GM12878 (cell line): Measurements from ENCODE around the gene HMG20B. TPM values are rescaled to one million over a fixed set of nuclear protein-coding genes. Genes with fewer than 3 reads are reported as not detected.

ENCODE experiments used
- ATAC-seq: fragments of 200-7000 bp; cut with Tn5 transposase; 3 replicates; pipeline ENCODE4 v1.9.1; 2020; ENCODE audit warnings: mild to moderate bottlenecking, moderate library complexity
- BruUV-seq: library from RNA; stranded (reverse); fragments of 400-500 nt; replicated peaks from 2 replicates; lab custom pipeline; 2021; lab: Mats Ljungman, UMichigan
- CTCF ChIA-PET: fragments of 300-600 bp; sonication (Branson Sonifier 250); formaldehyde crosslinking; extraction: SDS; loops from one replicate; lab custom pipeline; 2021; ENCODE audit warnings: inconsistent platforms; lab: Yijun Ruan, JAX
- POLR2A ChIA-PET: fragments of 350-600 bp; formaldehyde crosslinking; extraction: SDS; loops from one replicate; lab custom pipeline; 2021; ENCODE audit warnings: inconsistent platforms; lab: Charles Lee
- RAD21 ChIA-PET: fragments of 300-600 bp; sonication (Branson Sonifier 250); formaldehyde crosslinking; loops from one replicate; lab custom pipeline; 2023; ENCODE audit warnings: antibody characterized with exemption; ENCODE audit not compliant: unreplicated experiment; lab: Charles Lee
- SMC1A ChIA-PET: fragments of 300-600 bp; sonication (Branson Sonifier 250); formaldehyde crosslinking; loops from one replicate; lab custom pipeline; 2023; ENCODE audit not compliant: unreplicated experiment, uncharacterized antibody; lab: Charles Lee
- DNase-seq: peaks from one replicate; pipeline ENCODE4 v3.0.0-alpha.2; 2011; ENCODE audit warnings: low read depth, low spot score
- FAIRE-seq: peaks from 3 replicates; lab custom pipeline; 2011; peaks lifted over from hg19 to GRCh38; lab: Jason Lieb, UNC
- H2AFZ ChIP-seq: 2 replicates; pipeline ENCODE4 v1.6.0; 2011; ENCODE audit warnings: low read depth, low read length, control low read depth; ENCODE audit not compliant: control insufficient read depth
- H3K27ac ChIP-seq: 2 replicates; pipeline ENCODE4 v1.5.1; 2011; ENCODE audit warnings: control low read depth; ENCODE audit not compliant: control insufficient read depth, insufficient read depth
- H3K27me3 ChIP-seq, 2 experiments: replicated peaks in 1 of 2; 2 replicates each; pipeline versions ENCODE4 v1.6.0 to v1.6.1; 2011; ENCODE audit warnings: low read length in 1 of 2; ENCODE audit not compliant: control insufficient read depth in 2 of 2, insufficient read depth in 2 of 2
- H3K36me3 ChIP-seq, 2 experiments: 2 replicates each; pipeline ENCODE4 v1.5.1; 2011; ENCODE audit warnings: low read length in 1 of 2; ENCODE audit not compliant: control insufficient read depth in 2 of 2, insufficient read depth in 2 of 2
- H3K4me1 ChIP-seq: 2 replicates; pipeline ENCODE4 v1.6.1; 2011; ENCODE audit warnings: mild to moderate bottlenecking, low read length, moderate library complexity, mixed read lengths; ENCODE audit not compliant: control insufficient read depth, insufficient read depth
- H3K4me2 ChIP-seq: 2 replicates; pipeline ENCODE4 v1.6.0; 2011; ENCODE audit warnings: control low read depth; ENCODE audit not compliant: control insufficient read depth, insufficient read depth
- H3K4me3 ChIP-seq: fragments of 200-600 bp; sonication (generic); 2 replicates; pipeline ENCODE4 v1.5.1; 2016
- H3K79me2 ChIP-seq: 2 replicates; pipeline ENCODE4 v1.6.0; 2011; ENCODE audit warnings: low read length; ENCODE audit not compliant: control insufficient read depth, insufficient read depth
- H3K9ac ChIP-seq: 2 replicates; pipeline ENCODE4 v1.8.0; 2011; ENCODE audit warnings: low read length, control low read depth, mixed read lengths; ENCODE audit not compliant: control insufficient read depth, insufficient read depth
- H3K9me3 ChIP-seq: replicated peaks from 3 replicates; pipeline ENCODE4 v1.5.1; 2011; ENCODE audit warnings: mild to moderate bottlenecking, low read length; ENCODE audit not compliant: control insufficient read depth, insufficient read depth
- H4K20me1 ChIP-seq: 2 replicates; pipeline ENCODE4 v1.6.0; 2011; ENCODE audit not compliant: control insufficient read depth, insufficient read depth
- BACH1 ChIP-seq: fragments of 450-650 bp; IDR thresholded peaks from 2 replicates; pipeline ENCODE4 v1.6.1; 2017; ENCODE audit warnings: mild to moderate bottlenecking, borderline replicate concordance
- BRCA1 ChIP-seq: IDR thresholded peaks from 2 replicates; pipeline ENCODE4 v1.6.1; 2011; ENCODE audit warnings: low read depth, low read length, improper control_type of control experiment
- EGR1 ChIP-seq, 2 experiments: IDR thresholded peaks; 1 replicate in 1 of 2; 2 replicates in 1 of 2; pipeline ENCODE4 v1.6.1; 2011 to 2012; ENCODE audit warnings: low read depth in 2 of 2, low read length in 2 of 2, borderline replicate concordance in 1 of 2, mild to moderate bottlenecking in 1 of 2, moderate library complexity in 1 of 2
- POLR2A ChIP-seq: IDR thresholded peaks from 2 replicates; pipeline ENCODE4 v1.6.1; 2011; ENCODE audit warnings: low read depth, mild to moderate bottlenecking, low read length
- POU2F2 ChIP-seq: IDR thresholded peaks from 3 replicates; pipeline ENCODE4 v1.6.1; 2011; ENCODE audit warnings: low read depth, mild to moderate bottlenecking, low read length, borderline replicate concordance
- RAD21 ChIP-seq: IDR thresholded peaks from 2 replicates; pipeline ENCODE4 v1.6.1; 2011; ENCODE audit warnings: mild to moderate bottlenecking, low read depth, low read length, moderate library complexity; ENCODE audit not compliant: insufficient read depth
- SIX5 ChIP-seq: IDR thresholded peaks from 2 replicates; pipeline ENCODE4 v1.6.1; 2011; ENCODE audit warnings: mild to moderate bottlenecking, low read depth, low read length, moderate library complexity; ENCODE audit not compliant: severe bottlenecking
- SMAD1 ChIP-seq: fragments of 450-650 bp; IDR thresholded peaks from 2 replicates; pipeline ENCODE4 v1.6.1; 2018; ENCODE audit warnings: mild to moderate bottlenecking, low read depth; ENCODE audit not compliant: partially characterized antibody
- TARDBP ChIP-seq: IDR thresholded peaks from 2 replicates; pipeline ENCODE4 v1.6.1; 2016; ENCODE audit warnings: borderline replicate concordance
- ZSCAN29 ChIP-seq: fragments of 450-650 bp; IDR thresholded peaks from 2 replicates; pipeline ENCODE4 v1.6.1; 2017; ENCODE audit warnings: mild to moderate bottlenecking, moderate library complexity
- WGBS: methylation state at CpG from one replicate; pipeline ENCODE4 v1.1.6; 2016; ENCODE audit warnings: low lambda C conversion rate; ENCODE audit not compliant: insufficient replicate concordance, insufficient coverage; ENCODE audit errors: missing lambda C conversion rate; 5-methylcytosine and 5-hydroxymethylcytosine counted together
- in situ Hi-C: fragments of 300-500 bp; cut with MboI; formaldehyde crosslinking; loops from 9 replicates; pipeline ENCODE4 v1.14.3; 2018; ENCODE audit warnings: mixed read lengths
- intact Hi-C: fragments of 100-400 bp; cut with micrococcal nuclease; formaldehyde crosslinking; loops from one replicate; pipeline ENCODE4 v1.14.2; 2022; ENCODE audit not compliant: unreplicated experiment
- polyA plus RNA-seq, 11 experiments: library from polyadenylated mRNA; depleted of rRNA in 4 of 11; unstranded in 6 of 11; stranded (reverse) in 5 of 11; fragments of >200 nt; fragmentation: Nextera tagmentation in 4 of 11; fragmentation: Illumina TruSeq in 1 of 11; extraction: Ambion mirVana in 4 of 11; extraction: Trizol in 1 of 11; gene quantifications; 1 replicate in 1 of 11; 2 replicates in 10 of 11; pipeline versions ENCODE4 v1.2.1 to v1.2.3, GENCODE V29; 2011 to 2016; ENCODE audit warnings: inconsistent platforms in 2 of 11, missing spikeins in 2 of 11, low read depth in 1 of 11
- total RNA-seq, 4 experiments: library from RNA; depleted of rRNA in 3 of 4; stranded (reverse); fragments of >200 nt in 3 of 4; fragmentation: Illumina TruSeq in 1 of 4; extraction: Trizol in 1 of 4; gene quantifications; 2 replicates each; pipeline versions ENCODE4 v1.2.1 to v1.2.3, GENCODE V29; 2013 to 2021
- TF ChIP-seq, protein P1 (sequence below): fragments of 450-650 bp; IDR thresholded peaks from 2 replicates; pipeline ENCODE4 v1.6.1; 2018; ENCODE audit warnings: borderline replicate concordance, mild to moderate bottlenecking; ENCODE audit not compliant: partially characterized antibody
- TF ChIP-seq, protein P2 (sequence below): IDR thresholded peaks from 2 replicates; pipeline ENCODE4 v1.6.1; 2012; ENCODE audit warnings: low read length, inconsistent platforms

Gene HMG20B
- total and polyA plus RNA-seq, 10 of the 15 experiments (the other 5 are each of a cell fraction or from before 2014, with no cell fraction given): 0.37 to 92.7 (median 47.0) TPM

GRCh38 chr19:3551792-3552095 is 21.0 kb upstream of the HMG20B start:
- ChIA-PET RAD21 (no interaction called here), CTCF (no interaction called here), SMC1A (no interaction called here), POLR2A (interaction anchor here (0.6 to 0.7 kb wide), 2 partner anchors 15 to 62 kb away, joined by 5 read pairs; no protein-coding TSS in a partner anchor)
- ATAC-seq (no peak), DNase-seq (no peak), FAIRE-seq (no peak)
- Histone ChIP-seq H3K27ac (no peak overlapping the region), H3K9me3 (no peaks in the 10 kb centered on the region), H3K4me3 (no peak overlapping the region), H3K27me3 (no peaks in the 10 kb centered on the region), H3K36me3 (peaks cover 0 to 2% of the 10 kb centered on the region in 2 experiments; a peak in 3 of 4 replicates), H4K20me1 (no peaks in the 10 kb centered on the region), H3K4me2 (no peak overlapping the region), H2AFZ (no peak overlapping the region), H3K4me1 (peaks cover 28% of the 10 kb centered on the region), H3K9ac (no peak overlapping the region), H3K79me2 (peaks cover 33% of the 10 kb centered on the region)
- no peak for TF ChIP-seq RAD21
- TF ChIP-seq POU2F2: no peak
- no peak for TF ChIP-seq BACH1
- TF ChIP-seq, protein P1, sequence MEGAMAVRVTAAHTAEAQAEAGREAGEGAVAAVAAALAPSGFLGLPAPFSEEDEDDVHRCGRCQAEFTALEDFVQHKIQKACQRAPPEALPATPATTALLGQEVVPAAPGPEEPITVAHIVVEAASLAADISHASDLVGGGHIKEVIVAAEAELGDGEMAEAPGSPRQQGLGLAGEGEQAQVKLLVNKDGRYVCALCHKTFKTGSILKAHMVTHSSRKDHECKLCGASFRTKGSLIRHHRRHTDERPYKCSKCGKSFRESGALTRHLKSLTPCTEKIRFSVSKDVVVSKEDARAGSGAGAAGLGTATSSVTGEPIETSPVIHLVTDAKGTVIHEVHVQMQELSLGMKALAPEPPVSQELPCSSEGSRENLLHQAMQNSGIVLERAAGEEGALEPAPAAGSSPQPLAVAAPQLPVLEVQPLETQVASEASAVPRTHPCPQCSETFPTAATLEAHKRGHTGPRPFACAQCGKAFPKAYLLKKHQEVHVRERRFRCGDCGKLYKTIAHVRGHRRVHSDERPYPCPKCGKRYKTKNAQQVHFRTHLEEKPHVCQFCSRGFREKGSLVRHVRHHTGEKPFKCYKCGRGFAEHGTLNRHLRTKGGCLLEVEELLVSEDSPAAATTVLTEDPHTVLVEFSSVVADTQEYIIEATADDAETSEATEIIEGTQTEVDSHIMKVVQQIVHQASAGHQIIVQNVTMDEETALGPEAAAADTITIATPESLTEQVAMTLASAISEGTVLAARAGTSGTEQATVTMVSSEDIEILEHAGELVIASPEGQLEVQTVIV: no peak
- no peak for TF ChIP-seq ZSCAN29
- TF ChIP-seq, protein P2, sequence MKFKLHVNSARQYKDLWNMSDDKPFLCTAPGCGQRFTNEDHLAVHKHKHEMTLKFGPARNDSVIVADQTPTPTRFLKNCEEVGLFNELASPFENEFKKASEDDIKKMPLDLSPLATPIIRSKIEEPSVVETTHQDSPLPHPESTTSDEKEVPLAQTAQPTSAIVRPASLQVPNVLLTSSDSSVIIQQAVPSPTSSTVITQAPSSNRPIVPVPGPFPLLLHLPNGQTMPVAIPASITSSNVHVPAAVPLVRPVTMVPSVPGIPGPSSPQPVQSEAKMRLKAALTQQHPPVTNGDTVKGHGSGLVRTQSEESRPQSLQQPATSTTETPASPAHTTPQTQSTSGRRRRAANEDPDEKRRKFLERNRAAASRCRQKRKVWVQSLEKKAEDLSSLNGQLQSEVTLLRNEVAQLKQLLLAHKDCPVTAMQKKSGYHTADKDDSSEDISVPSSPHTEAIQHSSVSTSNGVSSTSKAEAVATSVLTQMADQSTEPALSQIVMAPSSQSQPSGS: no peak
- no peak for TF ChIP-seq POLR2A
- no peak for TF ChIP-seq SIX5
- no peak for TF ChIP-seq BRCA1
- no peak for TF ChIP-seq TARDBP
- no peak for TF ChIP-seq EGR1 (IDR thresholded peaks at IDR 0.05; ENCODE audit: borderline replicate concordance in 1 of 2, low read depth in 2 of 2, low read length in 2 of 2)
- no peak for TF ChIP-seq SMAD1
- BruUV-seq: no TSS peak
- intact Hi-C loops (no loop called here), in situ Hi-C loops (no loop called here)
- WGBS: 75% methylated on average over 9 of the region's 9 CpGs
